ENCODE measurements around the gene AP2A2. TPM values are rescaled to one million over a fixed set of nuclear protein-coding genes. Genes with fewer than 3 reads are reported as not detected.

Gene AP2A2
- total RNA-seq, 1 experiment from 2014 or later, result 55.5 TPM

- ATAC-seq, result no peak
- CTCF ChIA-PET, result no interaction called here
- no peak for DNase-seq (ENCODE audit: low read depth, low spot score)
- Histone ChIP-seq H3K4me2 (ENCODE audit: low read length) (no peak overlapping the region), H3K36me3 (ENCODE audit: control insufficient read depth in 1 of 2, insufficient read depth in 2 of 2, low read length in 2 of 2) (no peaks in the 10 kb centered on the region), H3K9me3 (ENCODE audit: control insufficient read depth in 1 of 2, insufficient read depth in 1 of 2, low read depth in 1 of 2, low read length in 2 of 2) (no peaks in the 10 kb centered on the region), H3K4me3 (replicated peaks in 1 of 2; ENCODE audit: low read depth in 1 of 2, low read length in 2 of 2) (no peak overlapping the region), H2AFZ (ENCODE audit: low read depth, low read length, poor library complexity, severe bottlenecking) (no peak overlapping the region), H4K20me1 (ENCODE audit: insufficient read depth) (no peaks in the 10 kb centered on the region), H3K4me1 (ENCODE audit: control insufficient read depth in 1 of 2, insufficient read depth in 2 of 2, low read length in 2 of 2) (peaks cover 3 to 18% of the 10 kb centered on the region in 2 experiments; a peak in 3 of 4 replicates), H3K79me2 (ENCODE audit: insufficient read depth, low read length) (no peaks in the 10 kb centered on the region), H3K9me2 (ENCODE audit: insufficient read depth) (no peaks in the 10 kb centered on the region), H3K9ac (ENCODE audit: low read length) (no peak overlapping the region), H3K27me3 (ENCODE audit: insufficient read depth, low read length) (no peaks in the 10 kb centered on the region), H3K27ac (ENCODE audit: low read depth, low read length) (no peak overlapping the region; the same call in 1 of the 2 replicates)
- RAD21 ChIA-PET (ENCODE audit: low non-redundant PET in 1 of 2, low total read pairs in 2 of 2, uncharacterized antibody in 2 of 2, unreplicated experiment in 2 of 2), result no interaction called here
- intact Hi-C loops (cut with micrococcal nuclease), result loop anchor here (10.0 kb wide), 1 partner anchor 179 kb away; no protein-coding TSS in a partner anchor
- no TSS peak for BruUV-seq (replicated peaks)
- POLR2A ChIA-PET, result no interaction called here
- TF ChIP-seq RAD21 (IDR thresholded peaks at IDR 0.05; ENCODE audit: low read depth) (no peak), FOSL1 (IDR thresholded peaks at IDR 0.05; ENCODE audit: low read depth) (no peak), POLR2AphosphoS5 (IDR thresholded peaks at IDR 0.05; ENCODE audit: low read depth, low read length) (no peak), SP1 (IDR thresholded peaks at IDR 0.05; ENCODE audit: low read depth) (no peak), SRF (IDR thresholded peaks at IDR 0.05; ENCODE audit: low read depth) (no peak), EZH2 (IDR thresholded peaks at IDR 0.05) (no peak), ELF1 (IDR thresholded peaks at IDR 0.05; ENCODE audit: borderline replicate concordance, low read depth) (no peak)
These were observed 127.6 kb downstream of the AP2A2 start for GRCh38 chr11:1053121-1053901.

DNA sequence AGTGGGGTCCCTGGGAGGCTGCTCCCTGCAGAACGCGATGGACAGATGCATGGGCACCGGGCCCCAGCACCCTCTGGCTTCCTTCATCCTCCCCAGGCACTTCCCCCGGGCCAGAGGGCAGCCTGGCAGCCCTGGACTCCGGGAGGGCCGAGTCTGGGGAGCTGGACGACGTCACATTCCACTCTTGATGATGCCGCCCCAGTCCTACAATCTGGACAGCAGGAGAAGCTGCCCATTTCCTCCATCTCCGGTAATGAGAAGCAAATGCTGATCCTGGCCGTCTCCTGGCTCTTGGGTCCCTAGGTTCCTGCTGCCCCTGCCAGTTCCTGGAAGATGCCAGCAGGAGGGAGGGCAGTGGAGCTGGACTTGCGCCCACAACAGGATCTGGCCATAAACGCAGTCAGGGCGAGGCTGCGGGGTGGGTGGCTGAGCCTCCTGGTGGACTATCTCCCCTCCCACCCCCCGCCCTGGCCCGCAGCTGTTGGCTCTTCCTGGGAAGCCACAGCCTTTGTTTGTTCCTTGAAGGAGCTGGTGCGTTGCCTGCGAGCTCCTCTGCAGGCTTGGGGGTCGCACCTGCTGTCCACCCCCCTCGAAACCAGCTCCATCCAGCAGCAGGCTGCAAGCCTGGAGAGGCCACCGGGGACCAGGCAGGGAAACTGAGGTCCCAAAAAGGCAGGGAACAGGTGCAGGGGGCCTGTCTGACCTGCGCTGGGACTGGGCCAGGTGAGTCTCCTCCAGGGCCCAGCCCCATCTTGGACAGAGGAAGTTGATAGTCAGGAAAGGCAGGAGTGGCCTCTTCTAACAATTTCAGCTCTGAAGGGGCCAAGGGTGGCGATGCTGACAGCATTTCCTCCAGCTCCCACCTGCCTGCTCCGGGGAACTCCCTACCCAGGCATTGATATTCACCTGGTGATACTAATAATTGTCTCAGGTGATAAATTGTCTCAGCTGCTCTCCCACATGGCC lies 128.8 kb downstream of the AP2A2 start:
- Histone ChIP-seq H3K9ac (ENCODE audit: low read length) (no peak overlapping the region), H3K27ac (ENCODE audit: low read depth, low read length) (no peak overlapping the region), H3K79me2 (ENCODE audit: insufficient read depth, low read length) (no peaks in the 10 kb centered on the region), H4K20me1 (ENCODE audit: insufficient read depth) (no peaks in the 10 kb centered on the region), H2AFZ (ENCODE audit: low read depth, low read length, poor library complexity, severe bottlenecking) (no peak overlapping the region), H3K4me2 (ENCODE audit: low read length) (no peak overlapping the region), H3K9me2 (ENCODE audit: insufficient read depth) (no peaks in the 10 kb centered on the region), H3K36me3 (ENCODE audit: control insufficient read depth in 1 of 2, insufficient read depth in 2 of 2, low read length in 2 of 2) (no peaks in the 10 kb centered on the region), H3K9me3 (ENCODE audit: control insufficient read depth in 1 of 2, insufficient read depth in 1 of 2, low read depth in 1 of 2, low read length in 2 of 2) (no peaks in the 10 kb centered on the region), H3K4me1 (ENCODE audit: control insufficient read depth in 1 of 2, insufficient read depth in 2 of 2, low read length in 2 of 2) (peaks cover 3 to 23% of the 10 kb centered on the region in 2 experiments; a peak in 3 of 4 replicates), H3K4me3 (replicated peaks in 1 of 2; ENCODE audit: low read depth in 1 of 2, low read length in 2 of 2) (no peak overlapping the region), H3K27me3 (ENCODE audit: insufficient read depth, low read length) (no peaks in the 10 kb centered on the region)
- POLR2A ChIA-PET, result interaction anchor here (1.2 kb wide), 1 partner anchor 235 kb away, joined by 3 read pairs; no protein-coding TSS in a partner anchor
- intact Hi-C loops (cut with micrococcal nuclease), result loop anchor here (10.0 kb wide), 1 partner anchor 180 kb away; no protein-coding TSS in a partner anchor
- CTCF ChIA-PET, result no interaction called here
- no peak for ATAC-seq
- DNase-seq (ENCODE audit: low read depth, low spot score), result no peak
- RAD21 ChIA-PET (ENCODE audit: low non-redundant PET in 1 of 2, low total read pairs in 2 of 2, uncharacterized antibody in 2 of 2, unreplicated experiment in 2 of 2), result no interaction called here
- BruUV-seq (replicated peaks), result no TSS peak
- TF ChIP-seq, protein P1, sequence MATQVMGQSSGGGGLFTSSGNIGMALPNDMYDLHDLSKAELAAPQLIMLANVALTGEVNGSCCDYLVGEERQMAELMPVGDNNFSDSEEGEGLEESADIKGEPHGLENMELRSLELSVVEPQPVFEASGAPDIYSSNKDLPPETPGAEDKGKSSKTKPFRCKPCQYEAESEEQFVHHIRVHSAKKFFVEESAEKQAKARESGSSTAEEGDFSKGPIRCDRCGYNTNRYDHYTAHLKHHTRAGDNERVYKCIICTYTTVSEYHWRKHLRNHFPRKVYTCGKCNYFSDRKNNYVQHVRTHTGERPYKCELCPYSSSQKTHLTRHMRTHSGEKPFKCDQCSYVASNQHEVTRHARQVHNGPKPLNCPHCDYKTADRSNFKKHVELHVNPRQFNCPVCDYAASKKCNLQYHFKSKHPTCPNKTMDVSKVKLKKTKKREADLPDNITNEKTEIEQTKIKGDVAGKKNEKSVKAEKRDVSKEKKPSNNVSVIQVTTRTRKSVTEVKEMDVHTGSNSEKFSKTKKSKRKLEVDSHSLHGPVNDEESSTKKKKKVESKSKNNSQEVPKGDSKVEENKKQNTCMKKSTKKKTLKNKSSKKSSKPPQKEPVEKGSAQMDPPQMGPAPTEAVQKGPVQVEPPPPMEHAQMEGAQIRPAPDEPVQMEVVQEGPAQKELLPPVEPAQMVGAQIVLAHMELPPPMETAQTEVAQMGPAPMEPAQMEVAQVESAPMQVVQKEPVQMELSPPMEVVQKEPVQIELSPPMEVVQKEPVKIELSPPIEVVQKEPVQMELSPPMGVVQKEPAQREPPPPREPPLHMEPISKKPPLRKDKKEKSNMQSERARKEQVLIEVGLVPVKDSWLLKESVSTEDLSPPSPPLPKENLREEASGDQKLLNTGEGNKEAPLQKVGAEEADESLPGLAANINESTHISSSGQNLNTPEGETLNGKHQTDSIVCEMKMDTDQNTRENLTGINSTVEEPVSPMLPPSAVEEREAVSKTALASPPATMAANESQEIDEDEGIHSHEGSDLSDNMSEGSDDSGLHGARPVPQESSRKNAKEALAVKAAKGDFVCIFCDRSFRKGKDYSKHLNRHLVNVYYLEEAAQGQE (IDR thresholded peaks at IDR 0.05; ENCODE audit: low read depth), result no peak
- TF ChIP-seq EZH2phosphoT487 (IDR thresholded peaks at IDR 0.05; ENCODE audit: borderline replicate concordance), result no peak
- no peak for TF ChIP-seq SRF (IDR thresholded peaks at IDR 0.05; ENCODE audit: low read depth)
- no peak for TF ChIP-seq CBX3 (IDR thresholded peaks at IDR 0.05; ENCODE audit: low read depth)
- TF ChIP-seq, protein P2, sequence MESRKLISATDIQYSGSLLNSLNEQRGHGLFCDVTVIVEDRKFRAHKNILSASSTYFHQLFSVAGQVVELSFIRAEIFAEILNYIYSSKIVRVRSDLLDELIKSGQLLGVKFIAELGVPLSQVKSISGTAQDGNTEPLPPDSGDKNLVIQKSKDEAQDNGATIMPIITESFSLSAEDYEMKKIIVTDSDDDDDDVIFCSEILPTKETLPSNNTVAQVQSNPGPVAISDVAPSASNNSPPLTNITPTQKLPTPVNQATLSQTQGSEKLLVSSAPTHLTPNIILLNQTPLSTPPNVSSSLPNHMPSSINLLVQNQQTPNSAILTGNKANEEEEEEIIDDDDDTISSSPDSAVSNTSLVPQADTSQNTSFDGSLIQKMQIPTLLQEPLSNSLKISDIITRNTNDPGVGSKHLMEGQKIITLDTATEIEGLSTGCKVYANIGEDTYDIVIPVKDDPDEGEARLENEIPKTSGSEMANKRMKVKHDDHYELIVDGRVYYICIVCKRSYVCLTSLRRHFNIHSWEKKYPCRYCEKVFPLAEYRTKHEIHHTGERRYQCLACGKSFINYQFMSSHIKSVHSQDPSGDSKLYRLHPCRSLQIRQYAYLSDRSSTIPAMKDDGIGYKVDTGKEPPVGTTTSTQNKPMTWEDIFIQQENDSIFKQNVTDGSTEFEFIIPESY (IDR thresholded peaks at IDR 0.05; ENCODE audit: extremely low read depth, insufficient replicate concordance, low read length), result no peak
